HCT116 (cell line): Measurements from ENCODE around the gene TRIOBP. TPM values are rescaled to one million over a fixed set of nuclear protein-coding genes. Genes with fewer than 3 reads are reported as not detected.

ENCODE experiments used
- ATAC-seq: fragments of 200-7000 bp; cut with Tn5 transposase; 2 replicates; pipeline ENCODE4 v1.9.1; 2020; ENCODE audit warnings: mild to moderate bottlenecking, moderate library complexity
- BruUV-seq: library from RNA; stranded (reverse); fragments of 400-500 nt; replicated peaks from 2 replicates; lab custom pipeline; 2021; lab: Mats Ljungman, UMichigan
- CTCF ChIA-PET: fragments of 300-600 bp; sonication (Branson Sonifier 250); formaldehyde crosslinking; loops from one replicate; lab custom pipeline; 2021; ENCODE audit warnings: antibody characterized with exemption; lab: Charles Lee
- POLR2A ChIA-PET: fragments of 300-600, 350-600 bp; sonication (Branson Sonifier 250); formaldehyde crosslinking; loops from one replicate; lab custom pipeline; 2021; ENCODE audit warnings: antibody characterized with exemption; lab: Charles Lee
- RAD21 ChIA-PET, 2 experiments: fragments of 300-600 bp; sonication (Branson Sonifier 250); formaldehyde crosslinking; loops; one replicate each; lab custom pipeline; 2023; ENCODE audit warnings: low total read pairs in 2 of 2; ENCODE audit not compliant: uncharacterized antibody in 2 of 2, unreplicated experiment in 2 of 2, low non-redundant PET in 1 of 2; lab: Charles Lee
- DNase-seq: peaks from one replicate; pipeline ENCODE4 v3.0.0-alpha.2; 2010; ENCODE audit warnings: low read depth, low spot score
- H2AFZ ChIP-seq: fragments of 200-600 bp; shearing (Covaris generic), sonication (generic); 2 replicates; pipeline ENCODE4 v1.6.1; 2017; ENCODE audit warnings: low read depth, mixed run types, mixed read lengths, antibody characterized with exemption, low read length; ENCODE audit not compliant: poor library complexity, severe bottlenecking
- H3K27ac ChIP-seq: 2 replicates; pipeline ENCODE4 v1.5.1; 2012; ENCODE audit warnings: low read depth, low read length
- H3K27me3 ChIP-seq: fragments of 200-600 bp; sonication (generic); 2 replicates; pipeline ENCODE4 v1.6.1; 2016; ENCODE audit warnings: mixed run types, low read length, mixed read lengths; ENCODE audit not compliant: insufficient read depth
- H3K36me3 ChIP-seq, 2 experiments: fragments of 200-500 bp in 1 of 2; fragments of 200-600 bp in 1 of 2; sonication (Bioruptor generic) in 1 of 2; sonication (generic) in 1 of 2; 2 replicates each; pipeline versions ENCODE4 v1.5.1 to v1.6.1; 2014 to 2016; ENCODE audit warnings: low read length in 2 of 2, inconsistent platforms in 1 of 2, mixed read lengths in 1 of 2, mixed run types in 1 of 2; ENCODE audit not compliant: insufficient read depth in 2 of 2, control insufficient read depth in 1 of 2
- H3K4me1 ChIP-seq, 2 experiments: fragments of 200-600 bp in 1 of 2; sonication (generic) in 1 of 2; 2 replicates each; pipeline versions ENCODE4 v1.5.1 to v1.6.1; 2012 to 2017; ENCODE audit warnings: low read length in 2 of 2, inconsistent platforms in 1 of 2, mild to moderate bottlenecking in 1 of 2, mixed read lengths in 1 of 2, mixed run types in 1 of 2, moderate library complexity in 1 of 2; ENCODE audit not compliant: insufficient read depth in 2 of 2, control insufficient read depth in 1 of 2
- H3K4me2 ChIP-seq: fragments of 200-600 bp; sonication (generic); 2 replicates; pipeline ENCODE4 v1.6.1; 2017; ENCODE audit warnings: mixed run types, low read length, mixed read lengths
- H3K4me3 ChIP-seq, 2 experiments: fragments of 200-600 bp in 1 of 2; sonication (generic) in 1 of 2; replicated peaks in 1 of 2; 2 replicates each; pipeline ENCODE4 v1.5.1; 2011 to 2016; ENCODE audit warnings: low read length in 2 of 2, control low read depth in 1 of 2, low read depth in 1 of 2, mild to moderate bottlenecking in 1 of 2, mixed read lengths in 1 of 2, mixed run types in 1 of 2
- H3K79me2 ChIP-seq: fragments of 200-600 bp; sonication (generic); 2 replicates; pipeline ENCODE4 v1.6.1; 2017; ENCODE audit warnings: mild to moderate bottlenecking, mixed run types, low read length, moderate library complexity, mixed read lengths; ENCODE audit not compliant: insufficient read depth
- H3K9ac ChIP-seq: fragments of 200-600 bp; sonication (generic); 2 replicates; pipeline ENCODE4 v1.6.1; 2016; ENCODE audit warnings: low read length, mixed read lengths
- H3K9me2 ChIP-seq: fragments of 200-600 bp; sonication (generic), shearing (Covaris generic); 2 replicates; pipeline ENCODE4 v1.6.1; 2017; ENCODE audit warnings: mixed run types, mild to moderate bottlenecking, moderate library complexity; ENCODE audit not compliant: insufficient read depth
- H3K9me3 ChIP-seq, 2 experiments: fragments of 200-500 bp in 1 of 2; fragments of 200-600 bp in 1 of 2; sonication (Bioruptor generic) in 1 of 2; sonication (generic) in 1 of 2; 2 replicates each; pipeline ENCODE4 v1.6.1; 2014 to 2017; ENCODE audit warnings: low read length in 2 of 2, mixed read lengths in 2 of 2, inconsistent platforms in 1 of 2, low read depth in 1 of 2, mild to moderate bottlenecking in 1 of 2, mixed run types in 1 of 2, moderate library complexity in 1 of 2; ENCODE audit not compliant: control insufficient read depth in 1 of 2, insufficient read depth in 1 of 2
- H4K20me1 ChIP-seq: fragments of 200-600 bp; sonication (generic), shearing (Covaris generic); 2 replicates; pipeline ENCODE4 v1.6.1; 2017; ENCODE audit warnings: mixed run types, mild to moderate bottlenecking, moderate library complexity; ENCODE audit not compliant: insufficient read depth
- CBX3 ChIP-seq: IDR thresholded peaks from 2 replicates; pipeline ENCODE4 v1.6.1; 2012; ENCODE audit warnings: low read depth
- EGR1 ChIP-seq: IDR thresholded peaks from 2 replicates; pipeline ENCODE4 v1.6.1; 2012; ENCODE audit warnings: low read depth
- EZH2 ChIP-seq: fragments of 200-600 bp; sonication (generic); IDR thresholded peaks from 2 replicates; pipeline ENCODE4 v1.6.1; 2017; ENCODE audit warnings: antibody characterized with exemption, mixed run types
- FOSL1 ChIP-seq: IDR thresholded peaks from 2 replicates; pipeline ENCODE4 v1.6.1; 2012; ENCODE audit warnings: low read depth
- MAX ChIP-seq: IDR thresholded peaks from 2 replicates; pipeline ENCODE4 v1.6.1; 2012
- POLR2A ChIP-seq: IDR thresholded peaks from 2 replicates; pipeline ENCODE4 v1.7.0; 2011; ENCODE audit warnings: borderline replicate concordance; ENCODE audit not compliant: insufficient read depth, insufficient read length; ENCODE audit errors: extremely low read depth
- POLR2AphosphoS5 ChIP-seq: IDR thresholded peaks from 2 replicates; pipeline ENCODE4 v1.6.1; 2011; ENCODE audit warnings: mild to moderate bottlenecking, low read depth, low read length, moderate library complexity
- RAD21 ChIP-seq: IDR thresholded peaks from 2 replicates; pipeline ENCODE4 v1.6.1; 2012; ENCODE audit warnings: low read depth, mild to moderate bottlenecking
- REST ChIP-seq: IDR thresholded peaks from 2 replicates; pipeline ENCODE4 v1.6.1; 2012; ENCODE audit warnings: low read depth
- TCF7L2 ChIP-seq: IDR thresholded peaks from 2 replicates; pipeline ENCODE4 v1.7.0; 2011; ENCODE audit warnings: borderline replicate concordance, inconsistent platforms; ENCODE audit not compliant: insufficient read depth, insufficient read length; ENCODE audit errors: extremely low read depth
- ZFX ChIP-seq: fragments of 450-650 bp; IDR thresholded peaks from 2 replicates; pipeline ENCODE4 v1.6.1; 2017
- intact Hi-C: fragments of 100-400 bp; cut with micrococcal nuclease; formaldehyde crosslinking; loops from 2 replicates; pipeline ENCODE4 v1.10.0; 2022
- total RNA-seq: library from RNA; stranded (reverse); gene quantifications from one replicate; pipeline ENCODE4 v1.2.1, GENCODE V29; 2021; ENCODE audit not compliant: unreplicated experiment
- TF ChIP-seq, protein P1 (sequence below): IDR thresholded peaks from 2 replicates; pipeline ENCODE4 v1.6.1; 2012

TRIOBP gene
- total RNA-seq, 1 experiment from 2014 or later: 244 TPM

DNA sequence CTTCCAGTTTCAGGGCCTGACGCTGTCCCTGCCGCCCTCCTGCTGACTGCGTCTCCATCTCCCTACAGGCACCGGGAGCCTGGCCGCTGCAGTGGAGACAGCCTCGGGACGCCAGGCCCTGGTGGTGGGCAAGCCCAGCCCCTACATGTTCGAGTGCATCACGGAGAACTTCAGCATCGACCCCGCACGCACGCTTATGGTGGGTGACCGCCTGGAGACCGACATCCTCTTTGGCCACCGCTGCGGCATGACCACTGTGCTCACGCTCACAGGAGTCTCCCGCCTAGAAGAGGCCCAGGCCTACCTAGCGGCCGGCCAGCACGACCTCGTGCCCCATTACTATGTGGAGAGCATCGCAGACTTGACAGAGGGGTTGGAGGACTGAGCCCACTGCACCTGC is 31.4 kb upstream of the TRIOBP start:
- H2AFZ ChIP-seq: no peak overlapping the region
- ChIA-PET RAD21 (no interaction called here), CTCF (no interaction called here), POLR2A (no interaction called here)
- H4K20me1 ChIP-seq: no peaks in the 10 kb centered on the region
- no peak for DNase-seq
- H3K9me2 ChIP-seq: no peaks in the 10 kb centered on the region
- no peak for ATAC-seq
- no TSS peak for BruUV-seq
- H3K9me3 ChIP-seq: no peaks in the 10 kb centered on the region
- no peak overlapping the region for H3K4me2 ChIP-seq
- peaks cover 41% of the 10 kb centered on the region for H3K79me2 ChIP-seq
- H3K4me3 ChIP-seq: no peak overlapping the region
- H3K27ac ChIP-seq: no peak overlapping the region; the same call in 1 of the 2 replicates
- no peak overlapping the region for H3K9ac ChIP-seq
- TF ChIP-seq CBX3 (no peak), EGR1 (no peak), FOSL1 (no peak), TCF7L2 (no peak), REST (no peak)
- no peaks in the 10 kb centered on the region for H3K27me3 ChIP-seq
- intact Hi-C loops: no loop called here
- peaks cover 14 to 35% of the 10 kb centered on the region in 2 experiments for H3K4me1 ChIP-seq
- H3K36me3 ChIP-seq: peaks cover 8 to 20% of the 10 kb centered on the region in 2 experiments; a peak in 1 of 4 replicates

GRCh38 chr22:37669586-37669985 is 27.3 kb upstream of the TRIOBP start:
- H3K79me2 ChIP-seq: peaks cover 6% of the 10 kb centered on the region
- ChIA-PET RAD21 (no interaction called here), CTCF (interaction anchor here (0.6 kb wide), 1 partner anchor 26 kb away, joined by 3 read pairs; no protein-coding TSS in a partner anchor), POLR2A (no interaction called here)
- no peak overlapping the region for H3K9ac ChIP-seq
- no peak overlapping the region for H2AFZ ChIP-seq
- H3K36me3 ChIP-seq: peaks cover 6 to 14% of the 10 kb centered on the region in 2 experiments; a peak in 1 of 4 replicates
- peaks cover 37 to 53% of the 10 kb centered on the region in 2 experiments for H3K4me1 ChIP-seq
- no peaks in the 10 kb centered on the region for H4K20me1 ChIP-seq
- no peaks in the 10 kb centered on the region for H3K9me2 ChIP-seq
- no TSS peak for BruUV-seq
- ATAC-seq: no peak
- no peak for DNase-seq
- H3K4me2 ChIP-seq: no peak overlapping the region
- no peaks in the 10 kb centered on the region for H3K27me3 ChIP-seq
- H3K27ac ChIP-seq: no peak overlapping the region
- no peak overlapping the region for H3K4me3 ChIP-seq
- no peaks in the 10 kb centered on the region for H3K9me3 ChIP-seq
- intact Hi-C loops: no loop called here
- TF ChIP-seq RAD21 (no peak), POLR2AphosphoS5 (no peak), MAX (no peak), EZH2 (no peak), ZFX (no peak), EGR1 (no peak), REST (no peak), TCF7L2 (no peak), POLR2A (no peak)
- TF ChIP-seq, protein P1, sequence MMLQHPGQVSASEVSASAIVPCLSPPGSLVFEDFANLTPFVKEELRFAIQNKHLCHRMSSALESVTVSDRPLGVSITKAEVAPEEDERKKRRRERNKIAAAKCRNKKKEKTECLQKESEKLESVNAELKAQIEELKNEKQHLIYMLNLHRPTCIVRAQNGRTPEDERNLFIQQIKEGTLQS: no peak
